ENCODE data around the gene EDNRA.
A peak's percentile ranks its signal among the peaks of the same experiment; 100 is the strongest.

Gene EDNRA

DNA sequence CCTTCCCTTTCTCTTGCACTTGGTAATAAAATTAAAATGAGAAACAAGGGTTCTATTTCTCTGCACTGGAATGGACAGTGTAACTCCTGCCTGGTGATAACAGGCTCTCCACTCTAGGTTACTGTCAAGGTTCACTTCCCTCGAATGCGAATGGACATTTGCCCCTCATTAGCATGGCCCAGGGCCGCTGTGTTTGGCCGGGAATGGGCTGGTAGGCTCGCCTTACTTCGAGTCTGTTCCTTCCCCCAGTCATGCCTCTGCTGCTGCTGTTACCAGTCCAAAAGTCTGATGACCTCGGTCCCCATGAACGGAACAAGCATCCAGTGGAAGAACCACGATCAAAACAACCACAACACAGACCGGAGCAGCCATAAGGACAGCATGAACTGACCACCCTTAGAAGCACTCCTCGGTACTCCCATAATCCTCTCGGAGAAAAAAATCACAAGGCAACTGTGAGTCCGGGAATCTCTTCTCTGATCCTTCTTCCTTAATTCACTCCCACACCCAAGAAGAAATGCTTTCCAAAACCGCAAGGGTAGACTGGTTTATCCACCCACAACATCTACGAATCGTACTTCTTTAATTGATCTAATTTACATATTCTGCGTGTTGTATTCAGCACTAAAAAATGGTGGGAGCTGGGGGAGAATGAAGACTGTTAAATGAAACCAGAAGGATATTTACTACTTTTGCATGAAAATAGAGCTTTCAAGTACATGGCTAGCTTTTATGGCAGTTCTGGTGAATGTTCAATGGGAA, 61.5 kb downstream of the EDNRA start:
- DNase-seq = no peak

DNA sequence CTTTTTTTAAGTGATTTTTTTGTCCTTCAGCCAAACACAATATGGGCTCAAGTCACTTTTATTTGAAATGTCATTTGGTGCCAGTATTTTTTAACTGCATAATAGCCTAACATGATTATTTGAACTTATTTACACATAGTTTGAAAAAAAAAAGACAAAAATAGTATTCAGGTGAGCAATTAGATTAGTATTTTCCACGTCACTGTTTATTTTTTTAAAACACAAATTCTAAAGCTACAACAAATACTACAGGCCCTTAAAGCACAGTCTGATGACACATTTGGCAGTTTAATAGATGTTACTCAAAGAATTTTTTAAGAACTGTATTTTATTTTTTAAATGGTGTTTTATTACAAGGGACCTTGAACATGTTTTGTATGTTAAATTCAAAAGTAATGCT, 62.1 kb downstream of the EDNRA start:
- DNase-seq = no peak

DNA sequence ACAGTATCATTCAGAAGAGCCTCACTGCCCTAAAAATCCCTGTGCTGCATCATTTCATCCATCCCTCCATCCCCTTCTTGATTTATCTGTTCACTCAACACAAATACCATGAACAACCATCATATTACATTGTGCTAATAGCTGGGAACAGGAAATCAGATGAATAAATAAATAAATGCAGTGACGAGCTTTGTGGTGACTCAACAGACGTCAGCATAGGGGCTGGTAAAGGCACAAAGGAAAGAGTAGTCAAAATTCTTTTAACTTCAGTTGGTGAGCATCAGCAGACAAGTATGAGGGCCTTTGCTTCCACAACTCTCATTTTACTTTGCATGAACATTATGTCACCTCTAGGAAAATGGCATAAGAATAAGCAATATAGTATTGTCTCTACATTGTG, 65.5 kb downstream of the EDNRA start:
- DNase-seq = no peak

DNA sequence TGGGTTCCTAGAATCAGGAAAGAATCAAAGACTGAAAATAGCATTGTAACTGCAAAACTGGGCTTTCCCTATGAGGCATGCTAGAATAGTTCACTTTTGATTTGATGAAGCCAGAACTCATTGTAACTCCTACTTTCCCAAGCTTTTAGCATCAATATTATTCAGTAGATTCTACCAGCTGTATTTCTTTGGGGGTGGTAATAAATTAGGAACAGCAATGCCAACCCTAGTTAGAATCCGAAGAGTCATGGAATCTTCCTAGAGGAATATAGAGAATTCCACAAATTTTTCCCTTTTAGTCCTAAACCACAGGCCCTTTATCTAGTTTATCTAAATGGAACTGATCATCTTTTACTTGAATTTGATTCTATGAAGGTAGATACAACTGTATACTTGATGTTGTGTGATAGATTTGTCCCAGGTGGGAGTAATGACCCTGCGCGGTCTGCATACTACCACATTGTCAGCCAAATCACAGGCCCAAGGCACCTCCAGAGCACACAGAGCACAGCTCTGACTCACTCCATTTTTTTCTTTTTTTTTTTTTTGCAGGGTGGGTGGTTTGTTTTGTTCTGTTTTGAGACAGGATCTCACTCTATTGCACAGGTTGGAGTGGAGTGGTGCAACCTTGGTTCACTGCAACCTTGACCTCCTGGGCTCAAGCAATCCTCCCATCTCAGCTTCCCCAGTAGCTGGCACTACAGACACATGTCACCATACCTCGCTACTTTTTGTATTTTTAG, 66.6 kb downstream of the EDNRA start:
- DNase-seq = no peak

DNA sequence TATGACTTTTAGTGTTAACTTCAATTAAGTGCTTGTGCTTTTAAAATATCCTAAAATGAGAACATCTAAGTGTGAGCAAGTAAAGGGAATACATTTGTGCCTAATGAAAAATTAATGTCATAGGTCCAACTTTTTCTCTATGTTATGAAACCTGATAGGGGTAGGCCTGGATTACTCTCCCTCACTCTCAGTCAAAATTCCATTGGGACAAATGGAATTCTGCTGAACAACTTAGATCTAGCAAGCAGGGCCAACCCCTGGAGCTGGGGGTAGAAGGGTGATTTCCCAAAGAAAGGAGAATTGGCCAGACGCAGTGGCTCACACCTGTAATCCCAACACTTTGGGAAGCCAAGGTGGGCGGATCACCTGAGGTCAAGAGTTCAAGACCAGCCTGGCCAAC, 67.4 kb downstream of the EDNRA start:
- DNase-seq = no peak

DNA sequence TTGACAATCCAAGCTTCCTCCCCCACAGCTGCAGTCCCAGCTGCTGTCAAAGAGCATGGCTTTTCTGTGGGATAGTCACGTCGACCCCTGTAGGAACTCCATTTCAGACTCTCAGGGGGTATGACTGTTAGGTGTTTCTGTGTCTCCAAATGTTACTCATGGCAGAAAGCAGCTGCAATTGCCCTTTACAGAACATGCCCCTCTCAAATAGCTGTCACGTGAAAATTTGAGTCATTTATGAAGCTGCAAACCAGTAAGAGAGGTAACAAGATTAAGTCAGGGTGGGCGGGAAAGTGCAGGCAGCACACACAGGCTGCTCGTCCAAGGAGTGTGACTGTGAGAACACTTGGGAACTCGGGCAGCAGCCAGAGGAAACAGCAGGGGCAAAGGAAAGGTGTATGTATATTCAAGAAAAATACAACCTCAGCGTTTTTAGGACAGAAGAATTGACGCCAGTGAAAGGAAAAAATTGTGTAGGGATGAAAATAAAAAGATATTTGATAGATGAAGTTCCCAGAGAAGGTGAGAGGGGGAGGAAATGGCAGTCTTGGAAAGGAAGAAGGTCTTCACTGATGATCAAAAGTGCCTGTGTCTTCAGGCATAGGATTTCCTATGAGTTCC, 69.8 kb downstream of the EDNRA start:
- no peak for DNase-seq

DNA sequence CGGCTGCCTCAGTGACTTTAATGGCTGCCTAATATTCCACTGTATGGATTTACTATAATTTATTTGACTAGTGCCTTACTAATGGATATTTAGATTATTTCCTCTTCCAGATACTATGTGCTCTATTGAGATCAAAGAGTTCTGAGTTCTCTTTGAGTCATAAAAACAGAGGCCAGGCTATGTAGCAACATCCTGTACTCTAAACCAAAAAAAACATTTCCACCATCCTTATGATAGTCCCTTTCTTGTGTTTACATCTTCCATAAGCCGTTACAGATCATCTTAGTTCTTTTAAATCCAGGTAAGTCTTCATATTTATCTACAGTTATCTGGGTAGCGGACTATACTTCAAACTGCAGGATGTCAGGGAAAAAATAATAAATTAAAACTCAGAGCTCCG, 79.7 kb downstream of the EDNRA start:
- no peak for DNase-seq

DNA sequence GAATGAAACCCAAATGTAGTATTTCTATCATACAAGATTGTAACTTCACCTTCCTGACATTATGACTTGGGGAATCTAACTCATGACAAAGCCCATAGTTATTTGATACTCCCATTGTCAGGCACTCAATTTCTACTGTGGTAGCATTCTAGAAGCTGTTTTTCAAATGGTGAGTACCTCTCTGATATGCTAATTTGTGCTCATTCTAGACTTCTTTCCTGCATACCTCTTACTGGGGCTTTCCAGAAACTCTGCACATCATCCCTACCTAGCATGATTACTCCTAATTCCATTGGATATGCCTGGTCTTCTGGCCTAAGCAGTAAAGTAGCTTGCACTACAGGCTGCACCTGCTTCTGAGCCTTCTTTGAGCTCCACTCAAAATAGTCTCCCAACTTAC, 85.9 kb downstream of the EDNRA start:
- DNase-seq = no peak

DNA sequence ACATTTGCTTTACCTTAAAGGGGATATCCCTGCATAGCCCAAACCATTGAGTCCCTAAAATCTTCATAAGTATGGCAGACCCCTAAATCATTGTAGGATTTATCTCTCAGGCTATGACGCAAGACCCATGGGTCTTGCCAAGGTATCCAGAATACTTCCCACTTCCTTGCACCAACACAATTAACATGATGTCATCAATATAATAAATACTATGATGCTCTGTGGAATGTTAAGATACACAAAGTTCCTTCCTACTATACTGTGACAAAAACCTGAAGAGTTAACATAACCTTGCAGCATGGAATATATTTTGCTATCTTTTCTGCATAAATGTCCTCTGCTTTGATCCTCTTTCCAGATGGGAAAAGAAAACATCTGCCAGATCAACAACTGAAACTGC, 86.4 kb downstream of the EDNRA start:
- no peak for DNase-seq

DNA sequence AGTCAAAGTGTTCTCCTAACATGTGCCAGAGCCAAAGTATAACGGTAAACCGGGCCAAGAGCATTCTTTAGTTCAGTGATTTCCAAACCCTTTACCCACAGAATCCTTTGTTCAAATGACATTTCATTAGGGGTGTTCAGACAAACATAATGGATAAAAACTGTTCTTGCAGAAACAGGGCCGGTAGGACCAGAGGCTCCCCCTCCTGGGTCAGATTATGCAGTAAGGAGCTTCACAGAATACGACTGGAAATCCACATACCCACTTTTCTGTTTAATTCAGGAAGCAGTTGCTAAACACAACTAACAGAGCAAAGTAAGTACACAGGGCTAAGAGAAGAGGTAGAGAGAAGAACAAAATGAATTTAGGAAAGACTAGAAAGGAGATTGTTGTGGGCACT, 89.7 kb downstream of the EDNRA start:
- no peak for DNase-seq

DNA sequence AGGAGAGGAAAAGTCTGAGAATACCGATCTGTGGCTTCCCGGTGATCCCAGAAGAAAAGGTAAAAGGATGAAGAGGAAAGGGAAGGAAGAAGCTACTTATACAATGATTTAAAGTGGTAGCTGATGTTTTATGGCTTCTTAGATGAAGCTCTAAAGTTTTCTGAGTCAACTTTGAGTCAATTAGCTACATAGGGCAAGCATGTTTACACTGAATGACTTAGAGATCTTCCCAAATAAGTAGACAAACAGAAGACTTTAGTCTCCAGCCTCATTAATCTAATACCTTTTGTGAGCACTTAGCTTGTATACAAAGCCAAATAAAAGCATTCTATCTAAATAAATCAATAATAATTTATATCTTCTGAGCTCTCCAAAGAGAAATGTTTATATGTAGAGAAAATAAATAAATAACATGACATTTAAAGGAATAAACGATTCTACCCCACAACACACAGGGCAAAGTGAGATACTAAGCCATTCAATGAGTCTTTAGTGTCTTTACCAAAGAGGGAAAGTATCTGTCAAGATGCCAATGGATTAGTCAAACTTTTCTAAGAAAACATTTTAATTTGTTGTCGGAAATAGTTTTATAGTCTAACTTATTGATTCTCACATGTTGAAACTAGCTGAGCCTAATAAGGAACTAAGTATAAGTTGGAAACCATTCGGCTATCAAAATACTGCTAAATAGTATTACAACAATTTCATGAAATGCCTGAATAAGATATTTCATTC, 90.3 kb downstream of the EDNRA start:
- no peak for DNase-seq

DNA sequence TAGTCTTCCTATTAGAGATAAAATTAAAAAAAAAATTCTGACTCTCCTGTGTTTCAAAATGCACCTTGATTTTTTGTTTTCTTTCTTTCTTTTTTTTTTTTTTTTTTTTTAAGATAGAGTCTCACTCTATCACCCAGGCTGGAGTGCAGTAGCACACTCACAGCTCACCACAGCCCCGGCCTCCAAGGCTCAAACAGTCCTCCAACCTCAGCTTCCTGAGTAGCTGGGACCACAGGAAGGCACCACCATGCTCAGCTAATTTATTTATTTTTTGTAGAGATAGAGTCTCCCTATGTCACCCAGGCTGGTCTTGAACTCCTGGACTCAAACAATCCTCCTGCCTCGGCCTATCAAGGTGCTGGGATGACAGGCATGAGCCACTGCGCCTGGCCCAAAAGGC, 95.2 kb downstream of the EDNRA start:
- DNase-seq = no peak

DNA sequence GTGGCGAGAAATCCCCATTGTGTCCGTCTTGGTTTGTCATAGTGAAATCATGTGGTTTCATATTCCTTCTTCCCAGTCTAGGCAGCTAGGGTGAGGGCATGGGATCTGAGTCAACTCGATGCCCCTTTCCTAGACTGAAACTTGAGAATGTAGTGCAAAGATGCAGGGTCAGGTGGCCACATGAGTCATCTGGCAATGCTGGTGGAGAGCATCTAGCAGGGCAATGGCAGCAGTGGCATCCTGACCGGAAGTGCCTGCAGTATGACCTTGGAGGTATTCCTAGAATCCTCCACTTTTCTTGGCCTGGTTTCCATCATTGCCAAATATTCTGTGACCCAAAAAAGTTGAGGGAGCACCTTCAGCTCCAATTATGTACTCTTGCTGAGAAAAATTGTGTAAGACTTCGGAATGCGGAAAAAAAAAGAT, 97.2 kb downstream of the EDNRA start:
- DNase-seq = peak; percentile 7

DNA sequence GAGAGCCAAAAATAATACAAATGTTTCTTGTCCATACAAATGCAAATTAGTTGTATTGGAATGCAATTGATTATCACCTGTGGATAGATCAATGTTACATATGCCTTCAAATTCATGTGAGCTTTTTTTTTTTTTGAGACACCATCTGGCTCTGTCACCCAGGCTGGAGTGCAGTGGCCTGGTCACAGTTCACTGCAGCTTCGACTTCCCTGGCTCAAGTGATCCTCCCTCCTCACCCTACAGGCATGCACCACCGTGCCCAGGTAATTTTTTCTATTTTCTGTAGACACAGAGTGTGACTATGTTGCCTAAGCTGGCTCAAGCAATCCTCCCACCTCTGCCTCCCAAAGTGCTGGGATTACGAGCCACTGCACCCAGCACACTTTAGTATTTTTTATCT, 97.7 kb downstream of the EDNRA start:
- no peak for DNase-seq

DNA sequence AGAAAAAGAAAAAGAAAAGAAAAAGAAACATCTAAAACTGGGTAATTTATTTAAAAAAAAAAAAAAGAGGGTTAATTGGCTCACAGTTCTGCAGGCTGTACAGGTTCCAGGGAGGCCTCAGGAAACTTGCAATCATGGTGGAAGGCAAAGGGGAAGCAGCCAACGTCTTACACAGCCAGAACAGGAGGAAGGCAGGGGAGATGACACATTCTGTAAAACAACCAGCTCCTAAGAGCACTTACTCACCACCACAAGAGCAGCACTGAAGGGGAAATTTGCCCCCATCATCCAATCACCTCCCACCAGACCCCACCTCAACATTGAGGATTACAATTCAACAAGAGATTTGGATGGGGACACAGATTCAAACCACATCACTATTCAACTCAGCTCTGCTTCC, 99.5 kb downstream of the EDNRA start:
- DNase-seq = no peak

DNA sequence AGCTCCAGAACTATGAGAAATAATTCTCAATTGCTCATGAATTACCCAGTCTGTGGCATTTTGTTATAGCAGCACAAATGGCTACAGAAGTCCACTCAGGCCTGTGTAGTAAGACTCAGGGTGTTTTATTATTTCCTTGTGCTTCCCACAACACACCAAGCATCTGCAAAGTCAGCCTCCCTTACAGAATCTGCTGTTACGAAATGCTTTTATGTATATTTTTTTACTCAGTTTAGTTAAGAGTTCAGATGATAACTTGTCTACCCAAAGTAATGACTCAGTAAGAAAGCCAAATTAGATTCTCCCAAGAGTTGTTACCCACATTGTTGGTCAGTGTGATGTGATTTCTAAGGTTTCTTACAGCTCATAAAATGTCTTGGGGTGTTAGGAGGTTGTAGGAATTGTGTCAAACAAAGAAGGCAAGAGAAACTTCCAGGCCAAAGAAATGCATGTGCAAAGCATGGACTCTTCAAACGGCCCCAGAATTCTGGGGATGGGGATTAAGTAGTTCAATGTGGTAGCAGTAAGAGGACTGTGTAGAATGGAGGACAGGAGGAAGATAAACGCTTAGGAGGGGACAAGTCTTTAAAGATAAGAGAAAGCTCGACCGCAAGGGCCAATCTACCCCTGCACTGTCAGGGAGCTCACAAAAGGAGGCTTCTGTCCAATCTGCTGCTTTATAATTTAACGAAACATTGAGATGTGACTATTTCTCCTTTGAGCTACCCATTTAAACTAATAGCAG, 100.9 kb downstream of the EDNRA start:
- DNase-seq = no peak

DNA sequence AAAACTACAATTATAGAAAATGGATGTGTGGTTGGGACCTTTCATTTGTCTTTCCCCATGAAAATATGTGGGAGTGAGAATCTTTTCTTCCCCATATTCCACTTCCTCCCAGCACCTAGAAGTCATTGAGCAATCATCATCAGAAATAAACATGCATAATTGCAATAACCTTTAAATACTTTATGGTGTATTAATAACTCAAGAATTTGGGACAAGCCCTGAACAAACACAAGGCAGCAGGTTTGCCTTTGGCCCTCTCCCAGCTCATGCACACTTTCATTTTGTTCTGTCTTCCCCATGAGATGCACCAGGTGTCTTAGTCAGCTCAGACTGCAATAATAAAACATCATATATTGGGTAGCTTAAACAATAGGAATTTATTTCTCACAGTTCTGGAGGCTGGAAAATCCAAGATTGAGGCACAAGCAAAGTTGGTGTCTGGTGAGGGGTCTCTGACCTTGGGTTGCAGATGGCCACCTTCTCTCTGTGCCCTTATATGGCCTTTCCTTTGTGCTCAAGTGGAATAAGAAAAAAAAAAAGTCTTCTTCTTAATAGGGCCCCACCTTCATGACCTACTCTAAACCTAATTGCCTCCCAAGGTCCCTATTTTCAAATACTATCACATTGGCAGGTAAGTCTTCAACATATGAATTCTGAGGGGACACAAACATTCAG, 101.6 kb downstream of the EDNRA start:
- DNase-seq = no peak

DNA sequence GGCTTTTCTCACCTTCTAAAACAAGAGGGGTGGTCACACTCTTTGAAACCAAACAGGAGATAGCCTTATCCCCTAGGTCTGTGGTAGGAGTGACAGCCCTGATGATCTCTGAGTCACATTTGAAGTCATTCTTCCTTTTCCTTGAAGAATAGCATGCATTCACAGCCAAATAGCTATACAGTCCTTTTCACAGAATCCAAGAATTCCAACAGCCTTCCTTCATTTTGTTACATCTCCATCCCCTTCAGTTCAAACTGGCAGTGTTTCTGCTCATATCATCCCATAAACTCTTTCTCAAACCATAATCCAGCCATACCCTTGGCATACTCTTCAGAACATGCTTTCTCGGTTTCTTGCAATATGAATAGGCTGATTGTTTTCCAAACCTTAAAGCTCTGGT, 103.0 kb downstream of the EDNRA start:
- no peak for DNase-seq

DNA sequence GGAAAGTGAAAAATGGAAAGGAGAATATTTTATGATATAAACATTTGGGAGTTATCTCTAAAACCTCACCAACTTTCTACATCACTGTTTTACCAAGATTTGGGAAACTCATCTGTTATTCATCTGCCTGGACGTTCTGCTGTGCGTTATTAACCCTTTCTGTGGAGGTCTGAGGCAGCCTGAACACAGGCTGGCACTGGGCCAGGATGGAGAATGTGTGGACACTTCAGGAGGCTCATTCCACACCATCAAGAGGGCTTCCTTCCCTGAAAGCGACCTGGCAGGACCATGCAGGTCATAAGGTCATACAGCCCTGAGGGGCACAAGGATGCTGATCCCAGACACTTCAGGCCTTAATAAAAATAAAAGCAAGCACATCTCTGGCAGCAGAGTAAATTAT, 105.1 kb downstream of the EDNRA start:
- no peak for DNase-seq

DNA sequence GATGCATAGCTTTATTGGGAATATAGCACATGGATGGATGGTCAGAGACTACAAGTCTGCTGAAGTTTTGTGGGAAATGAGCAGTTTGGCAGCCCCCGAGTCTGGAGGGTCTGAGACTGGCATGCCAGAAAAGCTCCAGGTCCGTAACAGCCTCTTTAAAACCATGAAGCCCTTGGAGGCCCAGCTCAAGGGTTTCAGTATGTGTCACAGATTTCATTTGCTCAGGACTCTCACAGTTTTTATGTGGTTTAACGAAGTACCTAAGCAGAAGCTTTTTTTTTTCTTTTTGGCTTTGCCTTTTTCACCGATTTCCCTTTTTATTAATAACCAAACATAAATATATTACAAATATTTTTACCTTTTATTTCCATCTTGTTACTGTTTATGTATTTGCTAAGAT, 105.7 kb downstream of the EDNRA start:
- no peak for DNase-seq

DNA sequence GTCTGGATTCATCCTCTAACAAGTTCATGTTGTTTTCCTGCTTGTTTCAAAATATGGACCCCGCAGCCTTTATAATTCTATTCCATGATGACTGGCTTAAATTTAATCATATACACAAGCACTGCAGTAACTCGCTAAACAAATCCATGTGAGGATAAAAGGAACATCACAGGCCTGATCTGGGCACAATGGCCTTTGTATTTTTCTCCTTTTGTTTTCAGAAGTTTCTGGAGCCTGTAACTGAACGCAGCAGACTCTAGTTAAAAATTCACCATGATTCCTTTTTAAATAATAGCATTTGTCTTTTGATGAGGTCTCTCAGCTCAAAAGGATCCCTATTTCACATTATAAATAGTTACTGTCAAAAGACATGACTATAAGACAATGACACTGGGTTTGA, 106.1 kb downstream of the EDNRA start:
- no peak for DNase-seq

DNA sequence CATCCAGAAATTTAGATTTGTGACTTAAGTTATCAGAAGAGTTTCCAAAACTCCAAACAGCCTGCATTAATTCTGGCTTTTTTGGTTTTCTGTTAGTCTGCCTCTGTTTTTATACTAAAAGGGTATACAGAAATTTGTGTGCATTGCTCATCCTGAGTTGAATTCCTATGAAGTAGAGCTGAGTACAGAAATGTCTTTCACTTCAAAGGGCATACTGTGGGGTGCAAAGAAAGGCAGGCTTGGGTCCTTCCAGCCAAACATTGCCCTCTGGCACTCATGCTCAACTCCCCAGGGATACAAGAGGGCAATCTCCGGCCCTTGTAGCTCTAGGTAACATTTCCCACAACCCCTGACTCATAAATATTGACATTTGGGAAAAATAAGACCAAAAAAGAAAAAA, 108.7 kb downstream of the EDNRA start:
- DNase-seq = no peak

Measured in suppressor macrophage treated with lipopolysaccharide for 4 hours (primary cell).